Lower lobe of right lung (tissue), 2 donors: ENCODE results near the gene OR52D1. TPM values are rescaled to one million over a fixed set of nuclear protein-coding genes. Genes with fewer than 3 reads are reported as not detected.

Experiments
- ATAC-seq, 2 donors: fragments of 200-7000 bp; cut with Tn5 transposase; one replicate each; pipeline ENCODE4 v1.9.1; 2020 to 2022; ENCODE audit warnings: mild to moderate bottlenecking in 2 of 2, moderate library complexity in 2 of 2
- DNase-seq: peaks from one replicate; pipeline ENCODE4 v3.0.0-alpha.2; 2020
- H3K27ac ChIP-seq: fragments of 200-600 bp; one replicate; pipeline ENCODE4 v1.8.0; 2022
- H3K27me3 ChIP-seq: fragments of 200-600 bp; one replicate; pipeline ENCODE4 v1.8.0; 2022; ENCODE audit warnings: low read depth
- H3K36me3 ChIP-seq: fragments of 200-600 bp; one replicate; pipeline ENCODE4 v1.8.0; 2022; ENCODE audit warnings: mild to moderate bottlenecking
- H3K4me1 ChIP-seq: fragments of 200-600 bp; one replicate; pipeline ENCODE4 v1.8.0; 2022
- H3K4me3 ChIP-seq: fragments of 200-600 bp; one replicate; pipeline ENCODE4 v1.8.0; 2022; ENCODE audit warnings: mild to moderate bottlenecking
- H3K9me3 ChIP-seq: fragments of 200-600 bp; one replicate; pipeline ENCODE4 v1.8.0; 2022
- intact Hi-C: fragments of 100-400 bp; cut with DNase I; formaldehyde crosslinking; loops from one replicate; pipeline ENCODE4 v1.11.0; 2022
- total RNA-seq: library from RNA; stranded (reverse); fragmentation: NEBNext Ultra II Directional; extraction: Animal tissue kit (Norgen Biotek cat#: 25700); gene quantifications from one replicate; pipeline ENCODE4 v1.2.1, GENCODE V29; 2021
- TF ChIP-seq, protein P1 (sequence below): fragments of 200-600 bp; IDR thresholded peaks from one replicate; pipeline ENCODE4 v1.8.0; 2022; ENCODE audit warnings: antibody characterized with exemption, mild to moderate bottlenecking
- donor health status: DM: no; HTN: yes; CAD: no; lungs with severe emphysema.

OR52D1 gene
- total RNA-seq, 1 donor from 2014 or later, result not detected

- Histone ChIP-seq H3K9me3 (no peaks in the 10 kb centered on the region), H3K36me3 (no peaks in the 10 kb centered on the region), H3K4me1 (no peaks in the 10 kb centered on the region), H3K27ac (no peak overlapping the region), H3K27me3 (no peaks in the 10 kb centered on the region), H3K4me3 (no peak overlapping the region)
- no peak for DNase-seq
- no peak for ATAC-seq
- TF ChIP-seq, protein P1, sequence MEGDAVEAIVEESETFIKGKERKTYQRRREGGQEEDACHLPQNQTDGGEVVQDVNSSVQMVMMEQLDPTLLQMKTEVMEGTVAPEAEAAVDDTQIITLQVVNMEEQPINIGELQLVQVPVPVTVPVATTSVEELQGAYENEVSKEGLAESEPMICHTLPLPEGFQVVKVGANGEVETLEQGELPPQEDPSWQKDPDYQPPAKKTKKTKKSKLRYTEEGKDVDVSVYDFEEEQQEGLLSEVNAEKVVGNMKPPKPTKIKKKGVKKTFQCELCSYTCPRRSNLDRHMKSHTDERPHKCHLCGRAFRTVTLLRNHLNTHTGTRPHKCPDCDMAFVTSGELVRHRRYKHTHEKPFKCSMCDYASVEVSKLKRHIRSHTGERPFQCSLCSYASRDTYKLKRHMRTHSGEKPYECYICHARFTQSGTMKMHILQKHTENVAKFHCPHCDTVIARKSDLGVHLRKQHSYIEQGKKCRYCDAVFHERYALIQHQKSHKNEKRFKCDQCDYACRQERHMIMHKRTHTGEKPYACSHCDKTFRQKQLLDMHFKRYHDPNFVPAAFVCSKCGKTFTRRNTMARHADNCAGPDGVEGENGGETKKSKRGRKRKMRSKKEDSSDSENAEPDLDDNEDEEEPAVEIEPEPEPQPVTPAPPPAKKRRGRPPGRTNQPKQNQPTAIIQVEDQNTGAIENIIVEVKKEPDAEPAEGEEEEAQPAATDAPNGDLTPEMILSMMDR, result no peak
- intact Hi-C loops, result no loop called here
Measured at GRCh38 chr11:5536482-5536881, 48.0 kb downstream of the OR52D1 start.

Other genes with a start within 250 kb of the OR52D1 start
- gene HBG1, start 238.8 kb upstream of the OR52D1 start, total RNA-seq, result not detected
- 0.89 TPM for gene HBG2, start 233.9 kb upstream of the OR52D1 start, total RNA-seq
- gene HBE1, start 218.7 kb upstream of the OR52D1 start, total RNA-seq, result not detected
- gene OR51B4, start 186.7 kb upstream of the OR52D1 start, total RNA-seq, result not detected
- gene OR51B2, start 164.4 kb upstream of the OR52D1 start, total RNA-seq, result not detected
- gene OR51B5, start 145.2 kb upstream of the OR52D1 start, total RNA-seq, result not detected
- not detected for gene OR51B6, start 137.2 kb upstream of the OR52D1 start, total RNA-seq
- not detected for gene OR51M1, start 104.9 kb upstream of the OR52D1 start, total RNA-seq
- not detected for gene OR51Q1, start 66.6 kb upstream of the OR52D1 start, total RNA-seq
- 0.41 TPM for gene OR51I1, start 47.2 kb upstream of the OR52D1 start, total RNA-seq
- not detected for gene OR51I2, start 39.4 kb upstream of the OR52D1 start, total RNA-seq
- gene UBQLN3, start 21.3 kb downstream of the OR52D1 start, total RNA-seq, result 0.50 TPM
- 1.1 TPM for gene UBQLNL, start 28.0 kb downstream of the OR52D1 start, total RNA-seq
- gene OR52H1, start 59.9 kb downstream of the OR52D1 start, total RNA-seq, result 0.35 TPM
- not detected for gene OR52B6, start 92.2 kb downstream of the OR52D1 start, total RNA-seq
- gene TRIM6, start 108.0 kb downstream of the OR52D1 start, total RNA-seq, result 3.7 TPM
- 13.7 TPM for gene TRIM34, start 136.3 kb downstream of the OR52D1 start, total RNA-seq
- gene TRIM5, start 196.4 kb downstream of the OR52D1 start, total RNA-seq, result 37.1 TPM
- gene TRIM22, start 201.1 kb downstream of the OR52D1 start, total RNA-seq, result 224 TPM
- not detected for gene OR56B1, start 247.8 kb downstream of the OR52D1 start, total RNA-seq